Activated CD8-positive, alpha-beta memory T cell treated with anti-CD3 and anti-CD28 coated beads, Interleukin-2, amount 50 U/mL, for 1 hour (primary cell): ENCODE data around the gene SSB.
A peak's percentile ranks its signal among the peaks of the same experiment; 100 is the strongest.
"Not testable (repeated sequence)": the region's sequence is repeated elsewhere in the genome, so short reads cannot be mapped to it uniquely, and the experiment has no call there.

Source experiments
- DNase-seq: peaks from one replicate; pipeline ENCODE4 v3.0.0-alpha.2; 2020; ENCODE audit errors: extremely low read depth

Gene SSB

DNA sequence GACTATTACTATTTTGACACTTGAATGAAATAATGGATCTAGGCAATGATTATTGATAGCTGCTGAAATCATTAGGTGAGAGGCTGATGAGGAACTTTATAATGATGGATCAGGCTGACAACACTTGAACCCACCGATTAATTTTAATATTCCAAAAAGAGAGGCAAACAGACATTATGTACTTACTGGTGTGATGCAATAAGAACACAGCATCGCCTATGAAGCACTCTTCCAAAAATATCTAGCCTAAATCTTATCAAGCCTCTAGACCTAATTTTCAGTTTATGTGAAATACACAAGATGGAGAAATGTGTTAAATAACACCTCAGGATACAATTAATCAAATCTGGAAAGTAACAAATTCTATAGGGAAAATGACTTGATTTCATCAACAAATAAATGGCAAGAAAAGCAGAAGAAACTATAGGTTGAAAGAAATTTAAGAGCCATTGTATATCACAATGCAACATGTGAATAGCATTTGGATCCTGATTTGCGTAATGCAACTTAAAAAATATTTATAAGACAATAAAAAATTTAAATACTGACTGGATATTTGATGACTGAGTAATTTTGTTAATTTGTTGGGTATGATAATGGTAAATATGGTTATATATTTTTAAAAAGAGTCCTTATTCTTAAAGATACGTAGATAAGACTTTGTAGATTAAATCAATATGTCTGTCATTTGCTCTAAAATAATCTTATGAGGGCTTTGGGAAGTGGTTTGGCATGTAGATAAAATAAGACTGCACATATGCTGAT, 17.2 kb upstream of the SSB start:
- DNase-seq = no peak

DNA sequence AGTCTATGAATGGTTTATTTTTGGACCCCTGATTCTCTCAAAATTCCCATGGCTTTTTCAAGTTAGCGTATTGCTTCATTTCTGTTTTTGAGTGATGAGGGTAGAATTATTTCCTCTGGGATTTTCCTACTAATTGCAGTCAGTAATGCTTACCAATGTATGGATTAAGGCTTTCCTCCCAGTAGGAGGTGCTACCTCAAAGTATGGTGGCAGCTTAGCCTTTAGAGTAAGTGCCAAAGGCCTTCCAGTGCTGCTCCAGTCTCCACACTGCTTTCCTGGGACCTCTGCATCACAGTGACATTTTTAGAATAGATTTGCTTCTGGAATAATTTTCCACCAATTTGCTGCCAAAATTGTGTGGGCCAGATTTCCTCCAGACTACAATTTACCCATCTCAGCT, 16.2 kb upstream of the SSB start:
- no peak for DNase-seq

DNA sequence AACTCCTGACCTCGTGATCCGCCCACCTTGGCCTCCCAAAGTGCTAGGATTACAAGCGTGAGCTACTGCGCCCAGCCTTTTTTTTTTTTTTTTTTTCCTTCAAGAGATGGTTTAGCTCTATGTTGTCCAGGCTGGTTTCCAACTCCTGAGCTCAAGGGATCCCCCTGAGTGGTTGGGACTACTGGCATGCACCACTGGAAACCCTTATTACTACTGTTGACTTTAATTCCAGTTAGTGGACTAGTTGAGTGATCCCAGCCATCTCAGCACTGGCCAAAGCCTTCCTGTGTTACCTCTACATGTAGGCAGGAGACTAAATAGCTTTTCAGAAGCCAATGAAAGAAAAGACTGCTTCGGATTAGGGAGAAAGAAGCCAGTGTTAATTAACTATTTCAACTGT, 8.1 kb upstream of the SSB start:
- no peak for DNase-seq

DNA sequence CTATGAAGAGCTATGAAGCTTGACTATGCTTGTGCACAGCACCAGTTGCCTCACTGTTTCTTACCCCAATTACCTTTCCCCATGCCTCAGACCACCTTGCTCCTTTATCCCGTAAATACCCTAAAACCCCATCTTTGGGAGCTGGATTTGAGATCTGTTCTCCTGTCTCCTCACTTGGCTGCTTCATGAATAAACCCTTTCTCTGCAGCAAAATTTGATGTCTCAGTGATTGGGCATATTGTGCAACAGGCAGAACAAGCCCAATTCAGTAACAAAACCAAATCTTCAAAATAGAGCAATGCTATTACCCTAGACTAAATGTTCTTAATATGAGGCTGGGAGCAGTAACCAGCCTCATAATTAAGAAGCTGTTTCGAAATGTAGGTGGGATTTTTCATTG, 3.5 kb upstream of the SSB start:
- DNase-seq = no peak

DNA sequence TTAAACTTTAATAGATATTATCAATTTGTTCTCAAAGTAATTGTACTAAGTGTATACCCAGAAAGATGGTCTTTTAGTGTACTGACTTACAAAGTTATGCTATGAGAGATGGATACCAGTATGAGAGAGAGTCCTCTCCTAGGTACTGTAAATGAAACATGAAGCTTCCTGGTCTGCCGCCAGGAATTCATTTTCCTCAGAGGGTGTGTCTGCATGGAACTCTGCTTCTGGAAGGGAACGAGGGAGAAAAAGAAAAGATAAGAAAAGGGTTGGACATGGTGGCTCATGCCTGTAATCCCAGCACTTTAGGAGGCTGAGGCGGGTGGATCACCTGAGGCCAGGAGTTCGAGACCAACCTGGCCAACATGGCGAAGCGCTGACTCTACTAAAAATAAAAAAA, 2.2 kb upstream of the SSB start:
- DNase-seq = no peak

DNA sequence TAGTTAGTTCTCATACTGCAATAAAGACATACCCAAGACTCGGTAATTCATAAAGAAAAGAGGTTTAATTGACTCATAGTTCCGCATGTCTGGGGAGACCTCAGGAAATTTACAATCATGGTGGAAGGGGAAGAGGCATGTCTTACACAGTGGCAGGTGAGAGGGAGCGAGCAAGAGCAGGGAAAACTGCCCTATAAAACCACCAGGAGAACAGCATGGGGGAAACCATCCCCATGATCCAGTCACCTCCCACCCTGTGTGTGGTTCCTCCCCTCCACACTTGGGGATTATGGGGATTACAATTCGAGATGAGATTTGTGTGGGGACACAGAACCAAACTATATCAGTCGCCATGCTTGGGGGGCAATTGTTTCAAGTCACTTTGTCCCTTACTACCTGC, 1.1 kb upstream of the SSB start:
- DNase-seq = no peak

DNA sequence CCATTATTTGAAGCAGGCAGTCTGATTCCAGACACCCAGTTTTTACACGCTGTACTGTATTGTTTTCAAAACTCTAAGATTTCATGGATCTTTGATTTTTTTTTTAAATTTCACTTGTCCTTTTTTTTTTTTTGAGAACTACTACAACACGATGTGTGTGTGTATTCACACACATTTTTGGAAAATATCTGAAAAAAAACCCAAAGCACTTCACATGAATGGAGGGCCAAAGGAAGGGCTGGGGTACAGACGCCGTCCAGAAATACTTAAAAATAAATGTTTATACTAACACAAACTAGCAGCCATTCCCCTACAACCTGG, 314 bp upstream of the SSB start:
- DNase-seq = no peak

DNA sequence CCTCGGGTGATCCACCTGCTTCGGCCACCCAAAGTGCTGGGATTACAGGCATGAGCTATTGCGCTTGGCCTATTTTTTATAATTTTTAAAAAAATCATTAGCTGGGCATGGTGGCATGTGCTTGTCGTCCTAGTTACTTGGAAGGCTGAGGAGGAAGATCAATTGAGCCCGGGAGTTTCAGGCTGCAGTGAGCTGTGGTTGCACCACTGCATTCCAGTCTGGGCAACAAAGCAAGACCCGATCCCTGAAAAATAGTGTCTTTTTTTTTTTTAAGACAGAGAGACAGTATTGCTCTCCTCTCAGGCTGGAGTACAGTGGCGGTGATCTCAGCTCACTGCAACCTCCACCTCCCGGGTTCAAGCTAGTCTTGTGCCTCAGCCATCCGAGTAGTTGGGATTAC, 4.8 kb downstream of the SSB start:
- DNase-seq = no peak

DNA sequence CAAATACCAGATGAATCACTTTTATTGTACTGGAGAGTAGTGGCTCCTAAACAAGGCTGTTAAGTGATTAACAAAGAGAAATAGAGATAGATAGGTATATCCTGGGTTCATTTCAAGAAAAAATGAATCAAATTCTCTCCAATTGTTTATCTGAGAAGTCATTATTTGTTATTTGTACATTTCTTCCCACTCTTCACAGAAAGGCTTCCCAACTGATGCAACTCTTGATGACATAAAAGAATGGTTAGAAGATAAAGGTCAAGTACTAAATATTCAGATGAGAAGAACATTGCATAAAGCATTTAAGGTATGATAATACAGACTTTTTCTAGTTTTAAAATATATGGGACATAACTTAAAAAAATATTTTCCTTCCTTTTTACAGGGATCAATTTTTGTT, 7.9 kb downstream of the SSB start:
- DNase-seq = no peak

DNA sequence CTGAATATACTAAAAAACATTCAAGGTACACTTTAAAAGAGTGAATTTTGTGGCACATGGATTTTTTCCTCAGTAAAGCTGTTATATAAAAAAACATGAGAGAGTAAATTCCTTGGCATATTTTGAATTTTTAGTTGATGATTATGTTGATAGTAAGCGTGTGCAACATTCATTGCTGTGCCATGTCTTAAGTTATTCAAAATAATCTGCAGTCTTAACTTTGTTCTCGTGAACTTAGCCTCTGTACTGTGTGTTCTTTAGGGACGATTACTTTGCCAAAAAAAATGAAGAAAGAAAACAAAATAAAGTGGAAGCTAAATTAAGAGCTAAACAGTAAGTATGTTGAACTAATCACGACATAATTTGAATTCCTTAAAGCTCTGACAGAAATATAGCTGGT, 9.6 kb downstream of the SSB start:
- no peak for DNase-seq

DNA sequence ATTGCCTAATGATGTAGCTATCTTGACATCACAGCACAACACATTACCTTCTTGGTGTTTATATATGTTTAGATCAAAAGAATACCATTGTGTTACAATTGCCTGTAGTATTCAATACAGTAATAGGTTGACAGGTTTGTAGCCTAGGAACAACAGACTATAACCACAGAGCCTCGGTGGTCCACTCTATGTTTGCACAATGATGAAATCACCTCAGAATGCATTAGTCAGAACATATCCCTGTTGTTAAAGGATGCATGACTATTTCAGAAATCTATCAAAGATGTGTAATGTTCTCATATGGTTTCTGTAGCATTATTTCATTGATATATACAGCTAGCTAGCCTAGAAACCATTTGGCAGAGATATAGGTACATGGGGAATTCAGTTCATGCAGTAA, 17.2 kb downstream of the SSB start:
- DNase-seq = no peak

DNA sequence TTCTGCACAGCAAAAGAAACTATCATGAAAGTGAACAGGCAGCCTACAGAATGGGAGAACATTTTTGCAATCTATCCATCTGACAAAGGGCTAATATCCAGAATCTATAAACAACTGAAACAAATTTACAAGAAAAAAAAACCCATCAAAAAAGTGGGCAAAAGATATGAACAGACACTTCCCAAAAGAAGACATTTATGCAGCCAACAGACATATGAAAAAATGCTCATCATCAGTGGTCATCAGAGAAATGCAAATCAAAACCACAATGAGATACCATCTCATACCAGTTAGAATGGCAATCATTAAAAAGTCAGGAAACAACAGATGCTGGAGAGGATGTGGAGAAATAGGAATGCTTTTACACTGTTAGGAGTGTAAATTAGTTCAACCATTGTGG, 18.3 kb downstream of the SSB start:
- DNase-seq = not testable (repeated sequence)

DNA sequence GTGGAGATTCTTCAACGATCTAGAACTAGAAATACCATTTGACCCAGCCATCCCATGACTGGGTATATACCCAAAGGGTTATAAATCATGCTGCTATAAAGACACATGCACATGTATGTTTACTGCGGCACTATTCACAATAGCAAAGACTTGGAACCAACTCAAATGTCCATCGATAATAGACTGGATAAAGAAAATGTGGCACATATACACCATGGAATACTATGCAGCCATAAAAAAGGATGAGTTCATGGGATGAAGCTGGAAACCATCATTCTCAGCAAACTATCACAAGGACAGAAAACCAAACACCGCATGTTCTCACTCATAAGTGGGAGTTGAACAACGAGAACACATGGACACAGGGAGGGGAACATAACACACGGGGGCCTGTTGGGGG, 18.7 kb downstream of the SSB start:
- not testable (repeated sequence) for DNase-seq

DNA sequence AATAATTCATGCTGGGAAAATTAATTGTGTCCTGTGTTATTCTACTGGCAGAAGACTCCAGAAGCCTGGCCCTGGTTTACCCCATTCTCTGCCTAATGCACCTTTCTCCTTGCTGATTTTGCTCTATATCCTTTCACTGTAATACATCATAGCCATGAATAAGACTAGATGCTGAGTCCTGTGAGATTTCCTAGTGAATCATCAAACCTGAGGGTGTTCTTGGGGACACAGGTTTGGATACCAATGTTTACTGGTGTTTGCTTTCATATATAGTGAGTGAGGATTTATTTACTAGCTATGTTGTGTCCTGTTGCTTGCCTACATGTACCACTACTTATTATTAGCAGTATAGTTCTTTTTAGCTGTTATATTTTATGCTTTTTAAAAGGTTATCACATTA, 19.6 kb downstream of the SSB start:
- DNase-seq = no peak

DNA sequence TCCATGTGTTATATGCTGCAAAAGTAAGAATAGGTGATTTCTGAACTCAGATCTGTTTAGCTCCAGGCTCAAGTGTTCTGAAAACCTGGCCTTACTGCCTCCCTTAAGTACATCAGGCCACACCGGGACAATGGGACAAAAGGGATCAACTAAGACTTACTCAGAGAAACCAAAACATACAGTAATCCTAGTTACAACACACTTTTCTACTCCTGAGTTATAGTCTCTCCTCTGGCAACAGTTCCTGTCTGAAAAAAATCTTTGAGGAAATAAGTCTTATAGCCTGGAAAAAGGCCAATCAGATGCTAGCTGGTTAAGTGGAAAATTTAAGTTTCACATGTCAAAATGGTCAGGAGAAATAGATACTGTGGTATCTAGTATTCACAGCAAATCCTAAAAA, 20.4 kb downstream of the SSB start:
- no peak for DNase-seq

DNA sequence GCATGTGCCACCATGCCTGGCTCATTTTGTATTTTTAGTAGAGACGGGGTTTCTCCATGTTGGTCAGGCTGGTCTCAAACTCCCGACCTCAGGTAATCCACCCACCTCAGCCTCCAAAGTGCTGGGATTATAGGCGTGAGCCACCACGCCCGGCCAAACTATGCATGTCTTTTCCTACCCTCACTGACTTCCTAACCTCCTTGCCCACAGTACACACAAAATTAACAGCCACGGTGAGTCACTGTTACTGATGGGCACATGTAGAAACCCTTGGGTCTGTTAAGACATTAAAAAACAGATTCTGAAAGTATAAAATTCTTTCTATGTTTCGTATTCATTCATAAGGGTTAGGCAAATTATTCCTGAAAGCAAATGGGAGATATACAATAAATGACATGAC, 21.4 kb downstream of the SSB start:
- DNase-seq = not testable (repeated sequence)

DNA sequence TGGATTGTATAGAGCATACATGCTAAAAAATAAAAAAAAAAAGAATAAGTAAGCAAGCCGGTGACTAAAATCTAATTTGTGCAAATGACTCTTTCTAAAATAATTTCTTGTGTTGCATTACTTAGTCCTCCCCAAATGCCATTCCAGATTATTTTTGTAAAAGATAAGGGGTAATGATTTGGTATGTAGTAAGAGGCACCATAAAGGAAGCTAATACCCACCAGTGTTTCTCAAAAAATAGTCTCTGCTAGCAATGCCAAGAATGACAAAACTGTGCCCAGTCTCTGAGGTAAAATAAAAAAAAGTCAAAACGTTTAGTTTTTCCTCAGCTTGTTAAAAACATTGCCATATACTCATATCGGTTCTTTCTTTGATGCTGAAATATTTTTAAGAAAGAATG, 23.4 kb downstream of the SSB start:
- no peak for DNase-seq

DNA sequence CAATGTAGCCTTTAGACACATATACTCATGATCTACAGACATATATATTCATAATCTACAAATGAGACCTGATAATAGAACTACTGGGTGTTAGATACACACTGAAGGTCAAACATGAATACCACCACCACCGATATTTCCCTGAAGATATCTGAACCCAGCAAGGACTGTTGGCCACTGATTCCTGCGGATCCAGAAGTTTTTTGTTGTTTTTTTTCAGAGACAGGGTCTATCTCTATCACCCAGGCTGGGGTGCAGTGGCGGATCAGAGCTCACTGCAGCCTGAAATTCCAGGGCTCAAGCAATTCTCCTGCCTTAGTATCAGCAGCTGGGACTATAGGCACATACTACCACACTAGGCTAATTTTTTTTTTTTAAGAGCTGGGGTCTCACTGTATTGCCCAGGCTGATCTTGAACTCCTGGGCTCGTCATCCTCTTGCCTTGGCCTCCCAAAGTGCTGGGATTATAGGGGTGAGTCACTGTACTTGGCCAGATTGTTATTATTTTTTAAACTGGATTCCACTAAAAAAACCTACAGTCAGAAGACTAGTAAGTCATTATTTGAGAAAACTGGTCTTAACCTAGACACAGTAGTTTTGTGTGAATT, 24.2 kb downstream of the SSB start:
- DNase-seq = no peak

DNA sequence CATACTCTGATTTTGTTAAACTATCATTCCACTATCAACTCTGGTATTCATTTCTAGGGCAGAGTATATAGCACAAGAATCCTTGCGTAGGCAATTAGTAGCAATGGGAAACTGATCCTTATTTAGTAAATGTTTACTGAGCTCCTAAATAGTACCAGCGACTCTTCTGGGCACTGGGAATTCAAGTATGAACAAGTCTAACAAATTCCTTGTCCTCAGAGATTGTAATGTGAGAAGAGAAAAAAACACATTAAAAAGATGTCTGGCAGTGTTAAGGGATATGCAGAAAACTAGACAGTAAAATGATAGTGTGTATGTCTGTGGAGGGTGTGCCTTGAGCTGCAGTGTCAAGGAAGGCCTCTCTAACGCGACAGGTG, 25.3 kb downstream of the SSB start:
- DNase-seq = no peak

DNA sequence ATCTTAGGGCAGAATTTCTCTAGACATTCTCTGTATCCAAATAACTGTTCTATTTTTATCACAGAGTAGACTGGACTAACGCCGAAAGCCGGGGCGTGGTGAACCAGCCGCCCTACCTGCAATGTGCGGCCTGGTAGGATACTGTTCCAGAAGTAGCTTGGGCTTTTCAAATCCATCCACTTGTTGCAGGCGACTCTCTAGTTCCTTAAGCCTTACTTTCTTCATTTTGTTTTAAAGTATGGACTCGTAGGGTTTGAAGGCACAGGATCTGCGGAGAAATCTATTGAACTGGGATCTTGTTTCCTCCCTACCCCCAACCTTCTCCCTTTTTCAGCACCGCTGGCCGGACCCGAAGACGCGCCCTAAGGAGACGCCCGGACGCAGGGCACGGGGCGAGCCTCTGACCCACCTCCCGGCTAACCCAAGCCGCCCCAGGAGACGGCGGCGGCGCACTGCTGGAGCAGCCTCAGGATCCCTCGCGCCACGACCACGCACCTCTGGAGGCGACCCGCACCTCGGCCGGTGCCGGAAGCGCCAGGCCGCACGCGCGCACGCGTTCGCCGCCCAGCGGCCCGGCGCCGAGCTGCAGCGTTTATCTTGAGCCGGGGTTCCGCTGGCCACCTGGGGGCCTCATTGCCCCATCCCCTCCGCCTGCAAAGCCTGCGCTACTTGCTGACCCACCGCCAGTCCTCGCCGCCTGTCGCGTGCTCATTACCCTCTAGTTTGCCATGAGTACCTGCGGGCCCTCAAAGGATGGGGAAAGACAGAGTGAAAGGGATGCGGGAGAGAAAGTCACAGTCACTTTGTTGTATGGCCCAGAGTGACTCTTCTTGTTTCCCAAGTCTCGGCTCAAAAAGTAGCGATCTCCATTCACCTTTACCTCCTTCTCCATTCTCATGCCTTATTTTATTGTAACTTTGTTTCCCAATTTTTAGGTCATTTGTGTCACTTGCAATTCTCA, 26.0 kb downstream of the SSB start, which contains the start of gene METTL5:
TSS of gene METTL5 (minus strand) at position 533 of the 961 bp plus-strand sequence. CDS start at position 225, 308 bp downstream.
- peak; percentile 23 for DNase-seq

DNA sequence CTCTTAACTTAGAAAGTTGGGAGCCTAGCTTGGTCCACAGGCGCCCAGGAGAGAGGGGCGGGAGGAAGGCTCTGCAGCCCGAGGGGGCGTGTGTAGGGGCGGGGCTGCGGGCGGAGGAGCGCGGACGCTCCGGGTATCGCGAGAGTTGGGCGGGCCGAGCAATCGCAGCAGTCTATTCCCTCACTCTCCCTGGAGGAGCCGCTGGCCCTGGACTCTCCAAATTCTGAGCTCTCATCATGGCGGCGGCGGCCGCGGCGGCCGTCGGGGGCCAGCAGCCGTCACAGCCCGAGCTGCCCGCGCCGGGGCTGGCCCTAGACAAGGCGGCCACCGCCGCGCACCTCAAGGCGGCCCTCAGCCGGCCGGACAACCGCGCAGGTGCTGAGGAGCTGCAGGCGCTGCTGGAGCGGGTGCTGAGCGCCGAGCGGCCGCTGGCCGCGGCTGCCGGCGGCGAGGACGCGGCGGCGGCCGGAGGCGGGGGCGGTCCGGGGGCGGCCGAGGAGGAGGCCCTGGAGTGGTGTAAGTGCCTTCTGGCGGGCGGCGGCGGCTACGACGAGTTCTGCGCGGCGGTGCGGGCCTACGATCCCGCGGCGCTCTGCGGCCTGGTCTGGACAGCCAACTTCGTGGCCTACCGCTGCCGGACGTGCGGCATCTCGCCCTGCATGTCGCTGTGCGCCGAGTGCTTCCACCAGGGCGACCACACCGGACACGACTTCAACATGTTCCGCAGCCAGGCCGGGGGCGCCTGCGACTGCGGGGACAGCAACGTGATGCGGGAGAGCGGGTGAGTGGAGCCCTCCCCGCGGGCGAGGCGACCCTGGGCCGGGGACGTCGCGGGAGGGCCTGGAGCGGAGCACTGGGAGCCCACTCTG, 28.8 kb downstream of the SSB start, which contains the start of gene UBR3:
TSS of gene UBR3 (plus strand) at position 183 of the 869 bp plus-strand sequence. CDS start at position 237, 54 bp downstream.
- DNase-seq = peak; percentile 75
